ENCODE data around the gene JAK2.

JAK2 gene

GRCh38 chr9:4970970-4971641, 14.0 kb upstream of the JAK2 start:
- TF ChIP-seq, protein P1, sequence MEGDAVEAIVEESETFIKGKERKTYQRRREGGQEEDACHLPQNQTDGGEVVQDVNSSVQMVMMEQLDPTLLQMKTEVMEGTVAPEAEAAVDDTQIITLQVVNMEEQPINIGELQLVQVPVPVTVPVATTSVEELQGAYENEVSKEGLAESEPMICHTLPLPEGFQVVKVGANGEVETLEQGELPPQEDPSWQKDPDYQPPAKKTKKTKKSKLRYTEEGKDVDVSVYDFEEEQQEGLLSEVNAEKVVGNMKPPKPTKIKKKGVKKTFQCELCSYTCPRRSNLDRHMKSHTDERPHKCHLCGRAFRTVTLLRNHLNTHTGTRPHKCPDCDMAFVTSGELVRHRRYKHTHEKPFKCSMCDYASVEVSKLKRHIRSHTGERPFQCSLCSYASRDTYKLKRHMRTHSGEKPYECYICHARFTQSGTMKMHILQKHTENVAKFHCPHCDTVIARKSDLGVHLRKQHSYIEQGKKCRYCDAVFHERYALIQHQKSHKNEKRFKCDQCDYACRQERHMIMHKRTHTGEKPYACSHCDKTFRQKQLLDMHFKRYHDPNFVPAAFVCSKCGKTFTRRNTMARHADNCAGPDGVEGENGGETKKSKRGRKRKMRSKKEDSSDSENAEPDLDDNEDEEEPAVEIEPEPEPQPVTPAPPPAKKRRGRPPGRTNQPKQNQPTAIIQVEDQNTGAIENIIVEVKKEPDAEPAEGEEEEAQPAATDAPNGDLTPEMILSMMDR (IDR thresholded peaks at IDR 0.05; ENCODE audit: insufficient read depth, low read length, poor library complexity, severe bottlenecking), result no peak
- TF ChIP-seq EZH2phosphoT487 (conservative IDR thresholded peaks at IDR 0.05; ENCODE audit: low read length), result no peak
- no peak overlapping the region for H3K9ac ChIP-seq (ENCODE audit: low read length)
- H3K9me3 ChIP-seq (ENCODE audit: insufficient read depth, low read length), result no peaks in the 10 kb centered on the region
- H3K4me3 ChIP-seq (ENCODE audit: insufficient read depth, low read length, poor library complexity, severe bottlenecking), result no peak overlapping the region
- no peaks in the 10 kb centered on the region for H3K27me3 ChIP-seq (ENCODE audit: low read length)
- H4K20me1 ChIP-seq (ENCODE audit: low read depth, low read length), result no peaks in the 10 kb centered on the region
- H3F3A ChIP-seq (ENCODE audit: insufficient read depth), result no peaks in the 10 kb centered on the region
- no peak overlapping the region for H2AFZ ChIP-seq (ENCODE audit: low read depth, low read length, severe bottlenecking)
- no peak overlapping the region for H3K27ac ChIP-seq (ENCODE audit: low read depth, low read length)
- H3K9me2 ChIP-seq (replicated peaks; ENCODE audit: insufficient read depth, low read length), result no peaks in the 10 kb centered on the region
- H3K36me3 ChIP-seq (ENCODE audit: low read length), result no peaks in the 10 kb centered on the region
- H3K4me2 ChIP-seq (ENCODE audit: low read depth, low read length, poor library complexity, severe bottlenecking), result no peak overlapping the region
- H3K79me2 ChIP-seq (ENCODE audit: insufficient read depth, low read length), result no peaks in the 10 kb centered on the region

DNA sequence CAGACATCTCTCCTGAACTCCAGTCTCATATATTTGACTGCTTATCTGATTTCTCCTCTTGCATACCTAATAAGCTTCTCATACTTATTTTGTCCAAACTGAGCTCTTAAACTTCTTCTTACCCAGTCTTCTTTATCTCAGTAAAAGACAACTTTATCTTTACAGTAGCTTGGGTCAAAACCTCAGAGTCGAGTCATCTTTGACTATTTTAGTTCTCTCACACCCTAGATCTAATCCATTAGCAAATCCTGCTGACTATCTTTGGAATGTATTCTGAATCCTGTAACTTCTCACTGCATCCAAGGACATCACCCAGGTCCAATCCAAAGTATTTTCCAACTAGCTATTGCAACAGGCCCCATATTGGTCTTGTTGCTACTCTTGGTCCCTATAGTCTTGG, 11.8 kb upstream of the JAK2 start:
- H3K4me2 ChIP-seq (ENCODE audit: low read depth, low read length, poor library complexity, severe bottlenecking), result no peak overlapping the region
- H3F3A ChIP-seq (ENCODE audit: insufficient read depth), result no peaks in the 10 kb centered on the region
- no peaks in the 10 kb centered on the region for H4K20me1 ChIP-seq (ENCODE audit: low read depth, low read length)
- no peak overlapping the region for H3K9ac ChIP-seq (ENCODE audit: low read length)
- no peak for TF ChIP-seq EZH2phosphoT487 (conservative IDR thresholded peaks at IDR 0.05; ENCODE audit: low read length)
- TF ChIP-seq, protein P1 (IDR thresholded peaks at IDR 0.05; ENCODE audit: insufficient read depth, low read length, poor library complexity, severe bottlenecking), result no peak
- H3K9me2 ChIP-seq (replicated peaks; ENCODE audit: insufficient read depth, low read length), result no peaks in the 10 kb centered on the region
- no peaks in the 10 kb centered on the region for H3K9me3 ChIP-seq (ENCODE audit: insufficient read depth, low read length)
- no peak overlapping the region for H3K27ac ChIP-seq (ENCODE audit: low read depth, low read length)
- H3K36me3 ChIP-seq (ENCODE audit: low read length), result no peaks in the 10 kb centered on the region
- no peaks in the 10 kb centered on the region for H3K79me2 ChIP-seq (ENCODE audit: insufficient read depth, low read length)
- no peak overlapping the region for H3K4me3 ChIP-seq (ENCODE audit: insufficient read depth, low read length, poor library complexity, severe bottlenecking)
- no peaks in the 10 kb centered on the region for H3K27me3 ChIP-seq (ENCODE audit: low read length)
- H2AFZ ChIP-seq (ENCODE audit: low read depth, low read length, severe bottlenecking), result no peak overlapping the region

GRCh38 chr9:4973902-4974301, 11.2 kb upstream of the JAK2 start:
- H3K4me3 ChIP-seq (ENCODE audit: insufficient read depth, low read length, poor library complexity, severe bottlenecking), result no peak overlapping the region
- no peak overlapping the region for H3K4me2 ChIP-seq (ENCODE audit: low read depth, low read length, poor library complexity, severe bottlenecking)
- no peak overlapping the region for H3K9ac ChIP-seq (ENCODE audit: low read length)
- no peak overlapping the region for H3K27ac ChIP-seq (ENCODE audit: low read depth, low read length)
- no peaks in the 10 kb centered on the region for H3K9me2 ChIP-seq (replicated peaks; ENCODE audit: insufficient read depth, low read length)
- no peaks in the 10 kb centered on the region for H3K9me3 ChIP-seq (ENCODE audit: insufficient read depth, low read length)
- no peaks in the 10 kb centered on the region for H3K36me3 ChIP-seq (ENCODE audit: low read length)
- no peaks in the 10 kb centered on the region for H3F3A ChIP-seq (ENCODE audit: insufficient read depth)
- H3K27me3 ChIP-seq (ENCODE audit: low read length), result no peaks in the 10 kb centered on the region
- no peaks in the 10 kb centered on the region for H4K20me1 ChIP-seq (ENCODE audit: low read depth, low read length)
- H2AFZ ChIP-seq (ENCODE audit: low read depth, low read length, severe bottlenecking), result no peak overlapping the region
- TF ChIP-seq, protein P1 (IDR thresholded peaks at IDR 0.05; ENCODE audit: insufficient read depth, low read length, poor library complexity, severe bottlenecking), result no peak
- no peak for TF ChIP-seq EZH2phosphoT487 (conservative IDR thresholded peaks at IDR 0.05; ENCODE audit: low read length)
- H3K79me2 ChIP-seq (ENCODE audit: insufficient read depth, low read length), result no peaks in the 10 kb centered on the region
